GM19099 (cell line): ENCODE results near the gene ZNF710.

Experiments
- POLR2A ChIP-seq: IDR thresholded peaks from 3 replicates; pipeline ENCODE4 v1.6.1; 2011; ENCODE audit warnings: low read depth; ENCODE audit not compliant: insufficient read length; ENCODE audit errors: extremely low read depth

The ZNF710 gene

DNA sequence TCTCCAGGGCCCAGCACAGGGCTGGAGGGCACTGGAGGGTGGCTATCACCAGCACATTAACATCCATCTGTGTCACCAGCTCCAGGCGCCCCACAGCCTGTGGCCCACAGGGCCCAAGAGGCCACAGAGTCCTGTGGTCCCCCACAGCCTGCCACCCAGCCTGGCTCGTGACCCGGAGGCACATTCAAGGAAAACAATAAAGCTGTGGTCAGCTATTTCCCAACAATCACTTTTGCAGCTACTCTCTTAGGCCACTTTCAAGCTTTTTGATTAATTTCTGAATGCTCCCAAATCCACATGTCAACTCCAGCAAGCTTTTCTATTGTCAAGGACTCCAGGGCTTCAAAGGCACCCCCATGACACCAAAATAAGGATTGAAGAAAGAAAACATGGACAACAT lies 84.4 kb downstream of the ZNF710 start:
- no peak for TF ChIP-seq POLR2A

DNA sequence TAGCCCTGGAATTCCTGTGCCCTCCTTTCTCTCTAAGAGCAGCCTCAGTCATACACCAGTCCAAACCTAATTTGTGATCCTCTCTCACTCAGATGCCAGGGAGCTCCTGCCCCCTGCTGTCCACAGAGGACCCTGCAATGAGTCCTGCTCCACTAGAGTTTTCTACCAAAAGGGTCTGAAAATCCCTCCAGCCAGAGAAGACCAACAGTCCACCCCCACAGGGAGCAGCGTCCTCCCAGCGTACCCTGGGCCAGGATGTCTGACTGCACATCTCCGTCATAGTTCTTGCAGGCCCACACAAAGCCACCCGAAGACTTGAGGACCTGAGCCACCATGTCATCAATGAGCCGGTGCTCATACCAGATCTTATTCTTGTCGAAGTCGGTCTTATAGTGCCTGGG lies 85.7 kb downstream of the ZNF710 start:
- no peak for TF ChIP-seq POLR2A

- TF ChIP-seq POLR2A = no peak
Measured at GRCh38 chr15:90087454-90088154, 86.5 kb downstream of the ZNF710 start.

- TF ChIP-seq POLR2A = no peak
Measured at GRCh38 chr15:90090226-90090848, 89.2 kb downstream of the ZNF710 start.

- no peak for TF ChIP-seq POLR2A
Measured at GRCh38 chr15:90091156-90091931, 90.2 kb downstream of the ZNF710 start.

- TF ChIP-seq POLR2A = no peak
Measured at GRCh38 chr15:90095521-90095959, 94.4 kb downstream of the ZNF710 start.

DNA sequence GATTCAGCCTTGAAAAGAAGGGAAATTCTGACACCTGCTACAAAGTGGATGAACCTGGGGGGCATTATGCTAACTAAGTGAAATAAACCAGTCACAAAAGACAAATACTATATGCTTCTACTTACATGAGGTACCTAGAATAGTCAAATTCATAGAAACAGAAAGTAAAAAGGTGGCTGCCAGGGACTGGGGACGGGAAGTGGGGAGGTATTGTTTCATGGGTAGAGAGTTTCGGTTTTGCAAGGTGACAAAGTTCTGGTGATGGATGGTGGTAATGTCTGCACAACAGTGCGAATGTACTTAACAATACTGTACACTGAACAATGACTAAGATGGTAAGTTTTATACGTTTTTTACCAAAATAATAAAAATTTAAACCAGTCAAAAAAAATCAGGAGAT lies 96.4 kb downstream of the ZNF710 start:
- TF ChIP-seq POLR2A = no peak

DNA sequence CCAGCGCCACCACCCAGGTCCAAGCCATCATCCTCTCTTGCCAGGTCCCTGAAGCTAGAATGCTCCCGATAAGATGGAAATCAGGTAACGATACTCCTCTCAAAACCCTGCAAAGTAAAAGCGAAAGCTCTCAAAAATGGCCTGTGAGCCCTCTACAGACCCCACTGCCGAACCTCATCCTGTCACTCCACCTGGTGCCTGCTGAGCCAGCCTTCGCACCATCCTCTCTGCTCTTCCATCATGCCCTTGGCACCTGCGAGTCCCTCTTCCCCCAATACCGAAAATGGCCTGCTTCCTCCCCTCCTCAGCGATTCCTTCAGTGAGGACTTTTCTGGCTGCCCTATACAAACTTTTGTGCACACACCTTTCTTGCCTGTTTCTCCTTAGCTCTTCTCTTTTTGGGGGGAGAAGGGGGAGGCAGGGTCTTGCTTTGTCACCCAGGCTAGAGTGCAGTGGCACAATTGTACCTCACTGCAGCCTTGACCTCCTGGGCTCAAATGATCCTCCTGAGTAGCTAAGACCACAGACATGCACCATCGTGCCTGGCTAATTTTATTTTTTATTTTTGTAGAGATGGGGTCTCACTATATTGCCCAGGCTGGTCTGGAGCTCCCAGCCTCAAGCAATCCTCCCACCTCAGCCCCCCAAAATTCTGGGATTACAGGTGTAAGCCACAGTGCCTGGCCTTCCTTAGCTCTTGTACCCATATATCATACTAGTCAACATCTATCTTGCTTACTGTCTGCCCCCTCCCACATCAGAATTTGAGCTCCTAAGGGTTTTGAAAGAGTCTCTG lies 98.1 kb downstream of the ZNF710 start:
- TF ChIP-seq POLR2A = peak; percentile 20

DNA sequence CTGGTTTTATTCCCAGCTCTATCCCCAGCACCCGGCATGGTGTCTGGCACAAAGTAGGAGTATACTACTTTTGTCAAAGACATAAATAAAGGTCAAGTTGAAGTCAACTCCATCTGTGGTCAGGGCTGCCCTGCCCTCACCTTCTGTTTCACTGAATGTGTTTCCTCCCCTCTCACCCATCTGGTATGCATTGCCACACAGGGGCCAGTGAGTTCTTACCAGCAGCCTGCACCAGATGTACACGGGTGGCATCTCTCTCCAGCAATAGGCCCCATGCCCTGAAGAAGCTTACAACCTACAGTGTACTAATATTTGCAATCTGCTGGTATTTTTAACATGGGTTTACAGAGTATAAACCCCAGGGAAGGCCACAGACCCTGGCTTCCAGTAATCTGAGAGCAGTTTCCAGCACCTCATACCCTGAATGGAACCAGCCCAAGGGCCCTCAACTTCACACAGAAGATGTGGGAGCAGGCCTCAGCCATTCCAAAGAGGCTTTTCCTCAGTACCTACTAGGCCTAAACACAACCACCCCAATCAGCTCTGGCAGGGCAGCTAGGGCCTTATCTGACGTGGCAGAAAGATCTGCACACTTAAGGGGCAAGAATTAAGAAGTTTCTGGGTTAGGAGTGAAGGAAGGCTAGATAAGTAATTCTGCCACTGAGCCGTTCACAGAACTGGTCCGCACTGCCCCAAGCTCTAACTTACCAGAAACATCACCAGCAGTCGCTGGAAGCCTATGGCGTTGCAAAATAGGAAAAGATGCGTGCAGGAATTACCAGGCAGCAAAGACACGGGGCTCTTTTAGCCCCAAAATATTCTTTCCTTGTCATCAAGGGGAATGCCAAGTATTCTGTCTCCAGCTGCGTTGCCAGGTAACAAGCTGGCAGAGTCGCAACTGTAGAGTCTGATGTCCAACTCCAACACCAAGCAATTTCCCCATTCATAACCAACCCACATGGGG lies 99.0 kb downstream of the ZNF710 start:
- TF ChIP-seq POLR2A = peak; percentile 30

- peak; percentile 28 for TF ChIP-seq POLR2A
Measured at GRCh38 chr15:90101130-90101968, 100.2 kb downstream of the ZNF710 start.

GRCh38 chr15:90101969-90102890 lies 101.1 kb downstream of the ZNF710 start, which contains the start of gene IDH2:
Gene IDH2 (minus strand): TSS chr15:90102468. CDS start chr15:90102390, 78 bp downstream.
- TF ChIP-seq POLR2A = peak; percentile 96
